Upper lobe of right lung (tissue), 1 donor: ENCODE results near the gene NEO1. TPM values are rescaled to one million over a fixed set of nuclear protein-coding genes. Genes with fewer than 3 reads are reported as not detected.

Experiments used
- ATAC-seq: fragments of 200-7000 bp; cut with Tn5 transposase; one replicate; pipeline ENCODE4 v1.9.1; 2020; ENCODE audit warnings: mild to moderate bottlenecking, moderate library complexity
- DNase-seq: peaks from one replicate; pipeline ENCODE4 v3.0.0-alpha.2; 2020
- H3K27ac ChIP-seq: fragments of 200-600 bp; one replicate; pipeline ENCODE4 v1.8.0; 2022
- H3K27me3 ChIP-seq: fragments of 200-600 bp; one replicate; pipeline ENCODE4 v1.8.0; 2022; ENCODE audit warnings: mild to moderate bottlenecking
- H3K36me3 ChIP-seq: fragments of 200-600 bp; one replicate; pipeline ENCODE4 v1.8.0; 2022
- H3K4me1 ChIP-seq: fragments of 200-600 bp; one replicate; pipeline ENCODE4 v1.8.0; 2022
- H3K4me3 ChIP-seq: fragments of 200-600 bp; one replicate; pipeline ENCODE4 v1.8.0; 2022; ENCODE audit warnings: mild to moderate bottlenecking
- H3K9me3 ChIP-seq: fragments of 200-600 bp; one replicate; pipeline ENCODE4 v1.8.0; 2022
- CTCF ChIP-seq: fragments of 200-600 bp; IDR thresholded peaks from one replicate; pipeline ENCODE4 v1.8.0; 2022; ENCODE audit warnings: antibody characterized with exemption
- intact Hi-C: fragments of 100-400 bp; cut with DNase I; formaldehyde crosslinking; loops from one replicate; pipeline ENCODE4 v1.11.0; 2022
- total RNA-seq: library from RNA; stranded (reverse); fragmentation: NEBNext Ultra II Directional; extraction: Animal tissue kit (Norgen Biotek cat#: 25700); gene quantifications from one replicate; pipeline ENCODE4 v1.2.1, GENCODE V29; 2021
- donor health status: DM: no; HTN: yes; CAD: no; lungs with severe emphysema.

NEO1 gene
- total RNA-seq, 1 donor from 2014 or later, result 44.8 TPM

DNA sequence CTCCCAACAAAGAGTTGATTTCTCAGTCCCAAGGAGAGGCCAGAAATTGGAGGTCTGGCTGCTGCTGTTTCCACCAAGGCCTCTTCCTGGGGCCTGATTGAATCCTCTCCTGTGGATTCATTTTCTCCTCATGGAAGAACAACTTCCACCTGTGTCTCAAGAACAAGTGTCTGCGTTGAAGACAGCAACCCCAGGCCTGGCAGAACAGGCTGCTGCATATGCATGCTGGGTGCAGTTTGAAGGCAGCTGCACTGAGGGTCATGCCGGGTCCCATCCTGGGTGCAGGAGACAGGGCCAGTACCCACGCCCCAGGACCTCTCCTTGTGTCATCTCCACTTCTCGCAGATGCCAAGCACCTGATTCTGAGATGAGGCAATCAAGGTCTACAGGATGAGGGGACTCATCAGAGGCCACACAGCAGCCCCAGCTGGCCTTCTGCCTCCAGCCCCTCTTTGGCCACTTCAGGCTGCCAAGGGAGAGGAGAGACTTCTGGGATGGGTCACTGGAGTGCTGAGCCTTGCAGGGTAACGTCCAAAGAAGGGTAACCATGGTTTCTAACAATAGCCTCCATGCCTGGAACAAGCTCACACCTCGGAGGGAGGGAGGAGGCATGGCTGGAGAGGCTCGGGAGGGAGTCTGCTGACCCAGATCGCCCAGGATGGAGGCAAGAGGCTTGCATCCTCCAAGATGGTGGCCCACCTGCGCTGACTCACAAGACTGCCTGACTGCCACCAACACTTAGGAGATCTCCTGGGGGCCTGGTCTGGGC lies 286.5 kb downstream of the NEO1 start:
- ATAC-seq (no peak), DNase-seq (no peak)
- H3K27me3 ChIP-seq, result no peaks in the 10 kb centered on the region
- no peaks in the 10 kb centered on the region for H3K36me3 ChIP-seq
- no peak overlapping the region for H3K27ac ChIP-seq
- no peak for TF ChIP-seq CTCF
- no peaks in the 10 kb centered on the region for H3K4me1 ChIP-seq
- intact Hi-C loops, result no loop called here
- no peak overlapping the region for H3K4me3 ChIP-seq
- H3K9me3 ChIP-seq, result no peaks in the 10 kb centered on the region

DNA sequence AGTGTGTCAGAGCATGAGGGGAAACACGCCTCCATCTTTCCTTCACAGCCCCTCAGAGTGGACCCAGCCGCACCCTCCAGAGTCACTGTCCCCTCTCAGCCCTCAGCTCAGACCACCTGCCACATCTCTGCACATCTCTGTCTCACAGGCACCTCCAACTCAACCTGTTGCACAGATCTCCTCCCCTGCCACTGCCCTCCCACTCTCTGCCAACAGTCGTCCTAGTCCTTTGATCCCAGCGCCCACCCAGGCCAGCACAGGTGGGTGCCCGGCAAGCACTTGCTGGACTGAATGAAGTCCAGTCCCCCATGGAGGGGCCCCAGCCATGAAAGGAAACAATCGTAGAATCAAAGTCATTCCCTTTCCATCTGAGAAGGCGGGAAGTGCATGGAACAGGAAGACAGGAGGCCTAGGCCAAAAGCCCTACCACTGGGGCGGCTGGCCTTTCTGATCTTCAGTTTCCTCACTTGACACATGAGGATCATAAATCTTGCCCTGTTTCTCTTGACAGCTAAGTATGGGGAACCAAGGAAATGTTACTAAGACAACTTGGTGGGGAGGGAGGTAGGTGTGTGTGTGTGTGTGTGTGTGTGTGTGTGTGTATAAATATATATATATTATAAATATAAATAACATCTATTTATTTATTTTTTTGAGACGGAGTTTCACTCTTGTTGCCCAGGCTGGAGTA lies 288.4 kb downstream of the NEO1 start:
- Histone ChIP-seq H3K9me3 (no peaks in the 10 kb centered on the region), H3K4me1 (no peaks in the 10 kb centered on the region), H3K36me3 (no peaks in the 10 kb centered on the region), H3K27me3 (no peaks in the 10 kb centered on the region), H3K4me3 (no peak overlapping the region), H3K27ac (no peak overlapping the region)
- DNase-seq (no peak), ATAC-seq (no peak)
- intact Hi-C loops, result no loop called here
- TF ChIP-seq CTCF, result no peak

- Histone ChIP-seq H3K4me3 (no peak overlapping the region), H3K9me3 (no peaks in the 10 kb centered on the region), H3K36me3 (no peaks in the 10 kb centered on the region), H3K27me3 (no peaks in the 10 kb centered on the region), H3K27ac (no peak overlapping the region), H3K4me1 (no peaks in the 10 kb centered on the region)
- intact Hi-C loops, result no loop called here
- no peak for TF ChIP-seq CTCF
- DNase-seq, result no peak
- ATAC-seq, result no peak
These were observed 289.8 kb downstream of the NEO1 start for GRCh38 chr15:73341886-73342600.

- no peaks in the 10 kb centered on the region for H3K36me3 ChIP-seq
- H3K4me3 ChIP-seq, result no peak overlapping the region
- no peaks in the 10 kb centered on the region for H3K27me3 ChIP-seq
- no peaks in the 10 kb centered on the region for H3K9me3 ChIP-seq
- ATAC-seq (no peak), DNase-seq (no peak)
- TF ChIP-seq CTCF, result no peak
- intact Hi-C loops, result no loop called here
- H3K27ac ChIP-seq, result no peak overlapping the region
- H3K4me1 ChIP-seq, result no peaks in the 10 kb centered on the region
These were observed 291.8 kb downstream of the NEO1 start for GRCh38 chr15:73344056-73344455.

DNA sequence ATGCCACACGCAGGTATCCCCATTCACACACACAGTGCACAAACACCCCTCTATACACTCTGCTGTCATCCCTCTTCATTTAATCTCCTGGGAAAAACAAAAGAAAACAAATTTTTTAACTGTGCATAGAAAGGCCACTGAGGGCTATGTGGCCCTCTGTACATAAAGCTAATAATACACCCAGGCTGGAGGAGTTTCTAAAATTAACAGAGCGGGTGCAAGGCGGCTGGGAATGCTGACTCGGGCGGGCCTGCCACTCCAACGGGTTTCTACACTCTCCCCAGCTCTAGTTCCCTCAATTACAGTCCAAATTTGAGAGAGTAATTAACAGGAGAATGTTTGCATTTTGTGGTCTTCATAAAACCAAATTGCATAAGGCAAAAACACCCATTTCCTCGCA lies 293.4 kb downstream of the NEO1 start:
- intact Hi-C loops, result no loop called here
- TF ChIP-seq CTCF, result no peak
- Histone ChIP-seq H3K27me3 (no peaks in the 10 kb centered on the region), H3K4me1 (no peaks in the 10 kb centered on the region), H3K9me3 (no peaks in the 10 kb centered on the region), H3K27ac (no peak overlapping the region), H3K4me3 (no peak overlapping the region), H3K36me3 (no peaks in the 10 kb centered on the region)
- ATAC-seq, result no peak
- DNase-seq, result no peak
